Ramos (cell line): Measurements from ENCODE around the gene ANKRD44.
"Not testable (repeated sequence)": the region's sequence is repeated elsewhere in the genome, so short reads cannot be mapped to it uniquely, and the experiment has no call there.

ENCODE experiments used
- in situ Hi-C: fragments of 300-500 bp; cut with MboI; formaldehyde crosslinking; loops from one replicate; pipeline ENCODE4 v1.14.3; 2022; ENCODE audit warnings: low sequenced_read_pairs; ENCODE audit not compliant: unreplicated experiment

The ANKRD44 gene

DNA sequence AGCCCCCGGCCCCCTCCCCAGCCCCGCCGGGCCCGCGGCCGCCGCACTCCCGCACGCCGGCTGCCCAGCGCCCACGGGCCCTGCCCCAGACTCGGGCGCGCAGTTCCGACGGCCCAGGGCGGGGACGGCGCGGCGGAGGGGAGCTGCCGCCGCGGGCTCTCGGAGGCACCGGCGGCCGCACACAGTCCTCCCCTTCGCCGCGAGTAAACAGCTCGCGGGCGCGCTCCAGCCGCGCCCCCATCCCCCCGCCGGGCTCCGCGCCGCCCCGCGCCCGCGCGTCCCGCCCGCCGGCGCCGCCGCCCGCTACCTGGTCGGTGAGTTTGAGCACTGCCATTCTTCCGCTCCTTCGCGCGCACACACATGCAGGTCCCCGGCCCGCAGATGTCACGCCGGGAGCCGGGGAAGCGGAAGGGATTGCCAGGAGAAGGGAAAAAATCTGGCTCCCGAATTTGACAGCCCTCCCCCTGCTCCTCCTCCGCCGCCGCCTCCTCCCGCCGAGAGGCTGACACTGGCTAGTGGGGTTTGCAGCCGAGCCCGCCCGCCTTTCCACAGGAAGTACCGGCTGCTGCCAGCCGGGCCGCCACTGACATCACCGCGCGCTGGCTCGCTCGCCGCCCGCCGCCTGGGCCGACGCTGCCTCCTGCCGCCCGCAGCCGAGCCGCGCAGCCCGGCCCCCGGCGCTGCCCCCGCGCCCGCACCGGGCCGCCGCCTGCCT lies at the start of gene ANKRD44:
Gene ANKRD44 (minus strand): TSS at position 510 of the 715 bp plus-strand sequence. CDS start 176 bp downstream, at position 334.
- in situ Hi-C loops = loop anchor here (5.0 to 10.0 kb wide), 2 partner anchors 118 to 196 kb away; no protein-coding TSS in a partner anchor

DNA sequence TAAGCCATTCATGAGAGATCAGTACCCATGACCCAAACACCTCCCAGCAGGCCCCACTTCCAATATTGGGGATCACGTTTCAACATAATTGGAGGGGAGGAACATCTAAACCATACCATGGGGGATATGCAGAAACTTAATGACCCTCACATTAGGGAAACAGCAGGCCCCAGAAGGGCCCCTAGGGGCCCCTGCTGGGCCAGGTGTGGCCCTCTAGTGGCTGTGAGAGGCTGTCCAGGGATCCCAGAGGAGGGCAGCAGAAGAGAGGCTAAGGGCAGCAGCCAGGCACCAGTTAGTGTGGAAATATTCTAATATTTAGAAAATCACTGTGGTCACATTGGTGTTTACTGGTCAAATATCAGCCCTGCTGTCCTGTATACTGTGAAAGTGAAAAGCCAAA lies 49.3 kb upstream of the ANKRD44 start:
- in situ Hi-C loops = no loop called here

DNA sequence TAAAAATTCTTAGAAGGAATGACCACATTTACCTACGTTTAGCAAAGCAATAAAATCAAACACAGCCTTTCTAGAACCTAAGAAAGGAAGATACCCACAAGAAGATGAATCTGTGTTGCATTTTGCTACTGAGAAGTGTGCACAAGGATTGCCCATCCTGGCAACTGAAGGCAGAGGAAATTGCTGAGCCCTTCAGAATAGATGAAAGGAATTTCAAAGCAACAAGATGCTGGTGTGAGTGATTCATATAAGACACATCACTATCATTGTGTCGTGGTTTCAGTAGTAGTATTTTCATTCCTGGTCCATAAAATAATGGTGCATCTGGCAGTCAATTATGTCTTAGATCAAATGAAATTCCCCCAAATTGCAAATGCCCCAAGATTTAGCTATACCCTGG lies 48.4 kb upstream of the ANKRD44 start:
- in situ Hi-C loops = no loop called here

DNA sequence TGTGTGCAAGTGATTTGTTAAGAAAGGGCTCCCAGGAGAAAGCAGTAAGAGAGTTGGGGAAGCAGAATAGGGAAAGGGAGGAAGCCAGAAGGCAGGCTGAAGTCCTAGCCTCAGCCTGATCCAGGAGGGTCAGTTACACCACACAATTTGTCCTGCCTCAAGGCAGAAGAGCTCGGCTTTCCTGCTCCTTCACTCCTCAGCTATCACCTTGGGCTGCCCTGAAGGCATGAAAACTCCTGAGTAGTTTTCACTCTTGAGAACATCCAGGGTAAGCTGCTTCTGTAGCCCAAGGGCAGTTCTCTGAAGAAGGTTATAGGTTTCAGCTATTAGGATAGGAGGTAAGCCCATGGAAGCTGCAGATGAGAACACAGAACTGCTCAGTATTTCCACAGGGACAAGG lies 47.4 kb upstream of the ANKRD44 start:
- in situ Hi-C loops = no loop called here

GRCh38 chr2:197356136-197356535 lies 45.6 kb upstream of the ANKRD44 start:
- in situ Hi-C loops = no loop called here

DNA sequence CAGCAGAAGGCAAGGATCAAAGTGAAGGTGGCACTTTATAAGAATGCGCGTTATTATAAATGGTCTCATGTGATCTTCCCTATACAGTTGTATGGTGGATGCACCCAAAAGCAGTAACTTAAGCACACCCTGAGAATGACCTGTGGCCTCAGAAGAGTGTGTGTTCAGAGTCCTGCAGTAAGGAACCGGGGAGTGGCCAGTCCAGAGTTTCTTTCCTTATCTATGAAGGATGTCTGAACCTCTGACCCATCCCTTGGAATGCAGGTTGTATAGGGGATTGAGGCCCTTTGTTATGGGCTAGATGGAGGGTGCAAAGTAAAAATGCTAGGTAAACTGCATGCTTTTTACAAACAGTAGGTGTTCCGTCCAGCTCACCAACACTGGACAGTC lies 43.6 kb upstream of the ANKRD44 start:
- in situ Hi-C loops = no loop called here

- in situ Hi-C loops = no loop called here
These were observed 43.0 kb upstream of the ANKRD44 start for GRCh38 chr2:197353393-197354168.

GRCh38 chr2:197349699-197350098 lies 39.1 kb upstream of the ANKRD44 start:
- in situ Hi-C loops = no loop called here

GRCh38 chr2:197348721-197349360 lies 38.3 kb upstream of the ANKRD44 start:
- in situ Hi-C loops = no loop called here

DNA sequence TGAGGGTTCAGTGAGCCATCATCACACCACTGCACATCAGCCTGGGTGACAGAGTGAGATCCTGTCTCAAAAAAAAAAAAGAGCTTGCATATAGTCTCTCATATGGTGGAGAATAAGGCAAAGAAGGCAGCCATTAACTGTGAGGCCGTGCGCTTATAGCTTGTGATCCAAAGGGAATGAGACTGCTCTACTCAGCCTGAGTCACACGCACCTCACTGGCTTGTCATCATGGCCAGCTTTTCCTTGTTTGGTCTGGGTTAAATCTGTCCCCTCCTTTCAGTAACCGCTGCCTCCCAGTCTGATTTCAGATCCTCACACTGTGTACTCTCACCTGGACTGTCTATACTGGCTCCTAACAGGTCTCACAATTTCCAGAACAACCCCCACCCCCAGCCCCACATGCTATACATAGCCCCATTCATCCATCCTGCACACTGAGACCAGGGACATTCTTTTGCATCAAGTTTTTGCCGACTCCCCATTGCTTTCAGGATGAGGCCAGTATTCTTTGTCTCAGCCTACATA lies 35.3 kb upstream of the ANKRD44 start:
- in situ Hi-C loops = no loop called here

GRCh38 chr2:197343968-197344367 lies 33.4 kb upstream of the ANKRD44 start:
- in situ Hi-C loops = not testable (repeated sequence)

DNA sequence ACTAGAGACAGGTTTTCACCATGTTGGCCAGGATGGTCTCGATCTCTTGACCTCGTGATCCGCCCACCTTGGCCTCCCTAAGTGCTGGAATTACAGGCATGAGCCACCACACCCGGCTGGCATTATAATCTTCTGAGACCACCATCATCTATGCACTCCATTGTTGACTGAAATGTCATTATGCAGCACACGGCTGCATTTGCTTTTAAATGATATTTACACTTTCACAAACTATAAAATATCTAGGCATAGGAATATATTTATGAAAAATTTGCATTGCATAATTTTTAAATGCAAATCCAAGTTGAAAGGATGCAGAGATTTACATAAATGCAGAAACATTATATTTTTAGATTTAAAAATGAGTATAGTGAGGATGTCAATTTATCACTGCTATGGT lies 30.0 kb upstream of the ANKRD44 start:
- in situ Hi-C loops = no loop called here

DNA sequence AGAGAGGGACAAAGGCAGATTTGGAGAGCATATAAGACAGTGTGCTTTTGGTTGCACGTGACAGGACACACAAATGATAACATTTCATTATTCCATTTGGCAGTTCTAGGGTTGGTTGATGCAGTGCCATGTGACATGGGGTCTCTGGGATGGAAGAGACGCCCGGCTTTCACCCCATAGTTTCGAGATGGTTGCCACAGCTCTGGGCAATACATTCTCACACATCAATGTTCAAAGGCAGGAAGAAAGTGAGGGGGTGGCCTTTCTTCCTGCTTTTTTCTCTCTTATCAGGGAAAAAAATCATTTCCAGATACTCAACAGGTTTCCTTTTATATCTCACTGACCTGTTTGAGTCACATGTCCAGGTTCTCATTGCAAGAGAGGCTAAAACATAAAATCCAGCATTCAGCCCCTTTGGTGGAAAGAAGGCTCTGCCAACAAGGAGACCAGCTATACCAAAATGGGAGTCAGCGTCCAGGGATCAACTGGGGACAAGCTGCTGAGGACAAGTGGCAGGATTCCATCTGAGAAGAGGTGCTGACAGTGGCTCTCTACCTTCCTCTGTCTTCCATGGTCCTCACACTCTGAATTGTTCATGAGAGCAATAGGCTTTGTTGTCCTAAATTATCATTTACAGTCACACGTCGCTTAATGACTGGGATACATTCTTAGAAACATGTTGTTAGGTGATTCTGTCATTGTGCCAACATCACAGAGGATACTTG lies 29.1 kb upstream of the ANKRD44 start:
- in situ Hi-C loops = no loop called here

DNA sequence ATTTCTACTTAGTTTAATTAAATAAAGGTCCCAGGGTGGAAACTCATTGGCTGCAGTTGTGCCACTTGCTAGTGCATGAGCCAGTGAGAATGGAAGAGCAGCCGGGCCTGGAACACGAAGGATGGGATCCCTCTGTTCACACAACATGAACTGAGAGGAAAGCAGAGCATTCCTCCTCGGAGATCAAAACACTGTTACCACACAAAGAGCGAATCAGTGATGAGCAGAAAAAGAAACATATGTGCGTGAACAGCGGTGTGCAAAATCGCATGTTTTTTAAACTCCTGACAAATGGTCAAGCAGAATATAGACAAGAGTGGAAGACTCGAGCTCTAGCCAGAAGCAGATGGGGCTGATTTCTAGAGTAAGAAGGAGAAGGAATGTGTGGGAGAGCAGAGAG lies 28.4 kb upstream of the ANKRD44 start:
- in situ Hi-C loops = no loop called here

GRCh38 chr2:197332641-197333040 lies 22.1 kb upstream of the ANKRD44 start:
- in situ Hi-C loops = no loop called here

DNA sequence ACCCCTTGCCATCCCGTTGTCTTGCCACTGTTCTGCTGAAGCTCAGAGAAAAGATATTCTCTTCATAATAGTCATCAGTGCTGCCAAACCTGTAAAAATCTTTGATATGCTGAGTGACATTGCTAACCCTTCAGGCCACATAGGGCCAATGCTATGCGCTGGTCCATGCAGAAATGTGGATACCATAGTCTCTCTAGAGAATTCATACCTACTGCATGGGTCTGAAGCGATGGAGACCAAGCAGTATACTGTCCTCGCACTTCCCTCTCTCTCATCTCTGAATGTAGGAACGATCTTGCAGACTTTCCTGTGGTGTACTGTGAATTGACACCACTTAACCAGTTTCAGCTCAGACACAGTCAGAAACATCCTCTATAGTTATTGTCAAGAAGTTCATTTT lies 17.9 kb upstream of the ANKRD44 start:
- in situ Hi-C loops = no loop called here

- in situ Hi-C loops = no loop called here
These were observed 17.0 kb upstream of the ANKRD44 start for GRCh38 chr2:197327472-197328098.

DNA sequence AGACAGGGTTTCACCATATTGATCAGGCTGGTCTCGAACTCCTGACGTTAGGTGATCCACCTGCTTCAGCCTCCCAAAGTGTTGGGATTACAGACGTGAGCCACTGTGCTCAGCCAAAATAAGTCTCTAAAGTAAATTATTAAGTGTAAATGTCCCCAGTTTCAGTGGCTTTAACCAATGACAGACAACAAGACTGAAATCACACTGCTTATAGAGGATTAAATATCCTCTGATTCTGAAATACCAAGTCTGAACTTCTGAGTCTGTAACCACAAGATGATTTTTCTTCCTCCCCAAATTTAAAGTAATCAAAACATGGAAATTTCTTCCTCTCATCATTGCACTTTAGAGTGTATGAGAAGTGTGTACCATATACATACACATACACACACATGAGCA lies 16.5 kb upstream of the ANKRD44 start:
- in situ Hi-C loops = no loop called here

DNA sequence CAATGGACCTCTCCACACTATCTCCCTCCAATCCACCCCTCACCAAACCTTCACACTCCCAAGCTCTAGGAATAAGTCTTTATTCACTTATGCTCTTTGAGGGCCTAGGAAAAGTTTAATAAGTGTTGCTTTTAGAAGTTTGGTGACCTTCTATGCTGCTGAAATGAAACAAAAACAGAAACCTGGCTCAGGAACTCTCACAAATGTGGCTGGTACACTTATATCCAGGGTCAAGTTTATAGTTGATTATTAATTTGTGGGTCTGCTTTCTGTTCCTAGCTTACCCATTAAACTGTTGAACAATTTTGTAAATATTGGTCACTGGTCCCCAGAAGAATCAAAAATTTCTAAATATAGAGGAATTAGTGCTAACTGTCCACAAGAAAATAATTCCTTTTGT lies 14.2 kb upstream of the ANKRD44 start:
- in situ Hi-C loops = no loop called here
